GM12892 (cell line): Measurements from ENCODE around the gene COG7.
"Not testable (repeated sequence)": the region's sequence is repeated elsewhere in the genome, so short reads cannot be mapped to it uniquely, and the experiment has no call there.

Experiments
- DNase-seq: peaks from one replicate; pipeline ENCODE4 v3.0.0; 2011; ENCODE audit not compliant: insufficient read length
- FAIRE-seq: peaks from 2 replicates; lab custom pipeline; 2011; peaks lifted over from hg19 to GRCh38; lab: Jason Lieb, UNC
- POLR2A ChIP-seq: IDR thresholded peaks from 2 replicates; pipeline ENCODE4 v1.6.1; 2011; ENCODE audit warnings: low read depth, low read length, control low read depth
- POLR2AphosphoS5 ChIP-seq: IDR thresholded peaks from 2 replicates; pipeline ENCODE4 v1.6.1; 2011; ENCODE audit warnings: low read depth, low read length, control low read depth
- TAF1 ChIP-seq: IDR thresholded peaks from 2 replicates; pipeline ENCODE4 v1.6.1; 2011; ENCODE audit warnings: low read depth, mild to moderate bottlenecking, control low read depth, low read length, borderline replicate concordance

The COG7 gene

GRCh38 chr16:23392223-23392600 is 60.8 kb downstream of the COG7 start:
- DNase-seq (no peak), FAIRE-seq (no peak)
- no peak for TF ChIP-seq POLR2AphosphoS5
- TF ChIP-seq POLR2A: no peak
- TF ChIP-seq TAF1: no peak

GRCh38 chr16:23391381-23392222 is 61.4 kb downstream of the COG7 start:
- no peak for DNase-seq
- no peak for FAIRE-seq
- TF ChIP-seq POLR2AphosphoS5: no peak

- DNase-seq, FAIRE-seq: not testable (repeated sequence)
Observed at GRCh38 chr16:23389936-23390335, 63.1 kb downstream of the COG7 start.

GRCh38 chr16:23389201-23389600 is 63.8 kb downstream of the COG7 start:
- no peak for DNase-seq
- FAIRE-seq: no peak
- no peak for TF ChIP-seq POLR2AphosphoS5
- TF ChIP-seq TAF1: no peak
- no peak for TF ChIP-seq POLR2A

- FAIRE-seq (no peak), DNase-seq (no peak)
- no peak for TF ChIP-seq POLR2A
- no peak for TF ChIP-seq POLR2AphosphoS5
- TF ChIP-seq TAF1: no peak
Observed at GRCh38 chr16:23388786-23389185, 64.2 kb downstream of the COG7 start.

GRCh38 chr16:23387666-23388065 is 65.3 kb downstream of the COG7 start:
- TF ChIP-seq TAF1 (no peak), POLR2AphosphoS5 (no peak), POLR2A (no peak)
- no peak for FAIRE-seq
- DNase-seq: no peak

- TF ChIP-seq POLR2A: no peak
- no peak for TF ChIP-seq TAF1
- no peak for TF ChIP-seq POLR2AphosphoS5
- no peak for FAIRE-seq
- no peak for DNase-seq
Observed at GRCh38 chr16:23385441-23385840, 67.5 kb downstream of the COG7 start.

GRCh38 chr16:23384878-23385277 is 68.1 kb downstream of the COG7 start:
- no peak for FAIRE-seq
- no peak for TF ChIP-seq TAF1
- TF ChIP-seq POLR2AphosphoS5: no peak
- TF ChIP-seq POLR2A: no peak
- no peak for DNase-seq

- FAIRE-seq (no peak), DNase-seq (no peak)
- TF ChIP-seq POLR2AphosphoS5: no peak
- TF ChIP-seq TAF1: no peak
- no peak for TF ChIP-seq POLR2A
Observed at GRCh38 chr16:23383881-23384280, 69.1 kb downstream of the COG7 start.

GRCh38 chr16:23382279-23382678 is 70.7 kb downstream of the COG7 start:
- TF ChIP-seq POLR2A (no peak), TAF1 (no peak), POLR2AphosphoS5 (no peak)
- no peak for FAIRE-seq
- no peak for DNase-seq

- not testable (repeated sequence) for FAIRE-seq, DNase-seq
Observed at GRCh38 chr16:23381702-23382101, 71.3 kb downstream of the COG7 start.

- TF ChIP-seq POLR2AphosphoS5 (no peak), POLR2A (no peak), TAF1 (no peak)
- no peak for FAIRE-seq
- DNase-seq: no peak
Observed at GRCh38 chr16:23380501-23380951, 72.5 kb downstream of the COG7 start.
